Measurements from ENCODE around the gene UBAC2.

UBAC2 gene

GRCh38 chr13:99294958-99295357, 94.3 kb downstream of the UBAC2 start:
- Histone ChIP-seq H3K9ac (no peak overlapping the region), H3K27me3 (ENCODE audit: control insufficient read depth, insufficient read depth, low read length) (no peaks in the 10 kb centered on the region), H3K27ac (no peak overlapping the region), H3K36me3 (ENCODE audit: control insufficient read depth, insufficient read depth, low read length) (no peaks in the 10 kb centered on the region), H3K9me3 (ENCODE audit: control insufficient read depth, low read length) (no peaks in the 10 kb centered on the region), H3K4me1 (no peaks in the 10 kb centered on the region), H2AFZ (no peak overlapping the region), H3K4me2 (ENCODE audit: low read length) (no peak overlapping the region), H3K79me2 (no peaks in the 10 kb centered on the region), H3K4me3 (ENCODE audit: low read depth, low read length) (no peak overlapping the region)
- TF ChIP-seq CTCF (IDR thresholded peaks at IDR 0.05) = no peak

GRCh38 chr13:99295488-99296252, 95.0 kb downstream of the UBAC2 start:
- no peaks in the 10 kb centered on the region for H3K36me3 ChIP-seq (ENCODE audit: control insufficient read depth, insufficient read depth, low read length)
- no peak for TF ChIP-seq CTCF (IDR thresholded peaks at IDR 0.05)
- no peaks in the 10 kb centered on the region for H3K9me3 ChIP-seq (ENCODE audit: control insufficient read depth, low read length)
- no peaks in the 10 kb centered on the region for H3K79me2 ChIP-seq
- H3K4me2 ChIP-seq (ENCODE audit: low read length) = no peak overlapping the region
- no peak overlapping the region for H3K9ac ChIP-seq
- no peaks in the 10 kb centered on the region for H3K4me1 ChIP-seq
- H3K27me3 ChIP-seq (ENCODE audit: control insufficient read depth, insufficient read depth, low read length) = no peaks in the 10 kb centered on the region
- H2AFZ ChIP-seq = no peak overlapping the region
- no peak overlapping the region for H3K27ac ChIP-seq
- no peak overlapping the region for H3K4me3 ChIP-seq (ENCODE audit: low read depth, low read length)

- no peak for TF ChIP-seq CTCF (IDR thresholded peaks at IDR 0.05)
- no peaks in the 10 kb centered on the region for H3K79me2 ChIP-seq
- H3K27ac ChIP-seq = no peak overlapping the region
- H3K27me3 ChIP-seq (ENCODE audit: control insufficient read depth, insufficient read depth, low read length) = no peaks in the 10 kb centered on the region
- no peaks in the 10 kb centered on the region for H3K4me1 ChIP-seq
- H3K9ac ChIP-seq = no peak overlapping the region
- H3K9me3 ChIP-seq (ENCODE audit: control insufficient read depth, low read length) = no peaks in the 10 kb centered on the region
- no peak overlapping the region for H2AFZ ChIP-seq
- H3K36me3 ChIP-seq (ENCODE audit: control insufficient read depth, insufficient read depth, low read length) = no peaks in the 10 kb centered on the region
- H3K4me3 ChIP-seq (ENCODE audit: low read depth, low read length) = no peak overlapping the region
- no peak overlapping the region for H3K4me2 ChIP-seq (ENCODE audit: low read length)
Measured at GRCh38 chr13:99296398-99296797, 95.7 kb downstream of the UBAC2 start.

GRCh38 chr13:99297331-99297730, 96.7 kb downstream of the UBAC2 start:
- H3K9ac ChIP-seq = no peak overlapping the region
- no peaks in the 10 kb centered on the region for H3K27me3 ChIP-seq (ENCODE audit: control insufficient read depth, insufficient read depth, low read length)
- no peaks in the 10 kb centered on the region for H3K36me3 ChIP-seq (ENCODE audit: control insufficient read depth, insufficient read depth, low read length)
- no peaks in the 10 kb centered on the region for H3K4me1 ChIP-seq
- H3K4me2 ChIP-seq (ENCODE audit: low read length) = no peak overlapping the region
- H3K4me3 ChIP-seq (ENCODE audit: low read depth, low read length) = no peak overlapping the region
- H3K79me2 ChIP-seq = no peaks in the 10 kb centered on the region
- H3K27ac ChIP-seq = no peak overlapping the region
- TF ChIP-seq CTCF (IDR thresholded peaks at IDR 0.05) = no peak
- no peak overlapping the region for H2AFZ ChIP-seq
- no peaks in the 10 kb centered on the region for H3K9me3 ChIP-seq (ENCODE audit: control insufficient read depth, low read length)

DNA sequence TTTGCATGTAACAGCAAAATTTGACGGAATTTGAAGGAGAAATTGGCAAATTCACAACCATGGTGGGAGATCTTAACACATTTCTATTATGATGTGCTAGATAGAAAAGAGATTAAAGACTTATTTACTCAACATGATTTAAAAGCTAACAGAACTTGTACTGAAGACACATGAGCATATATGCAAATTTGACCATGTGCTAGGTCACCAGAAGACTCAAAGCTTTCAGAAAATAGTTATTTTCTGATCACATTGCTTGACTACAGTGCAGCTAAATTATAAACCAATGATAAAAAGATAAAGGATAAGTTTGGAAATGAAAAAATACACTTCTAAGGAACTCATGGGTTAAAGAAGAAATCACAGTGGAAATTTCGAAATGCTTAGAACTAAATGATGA, 97.4 kb downstream of the UBAC2 start:
- Histone ChIP-seq H3K27ac (no peak overlapping the region), H3K79me2 (no peaks in the 10 kb centered on the region), H3K9ac (no peak overlapping the region), H2AFZ (no peak overlapping the region), H3K4me1 (no peaks in the 10 kb centered on the region), H3K4me2 (ENCODE audit: low read length) (no peak overlapping the region), H3K9me3 (ENCODE audit: control insufficient read depth, low read length) (no peaks in the 10 kb centered on the region), H3K27me3 (ENCODE audit: control insufficient read depth, insufficient read depth, low read length) (no peaks in the 10 kb centered on the region), H3K4me3 (ENCODE audit: low read depth, low read length) (no peak overlapping the region), H3K36me3 (ENCODE audit: control insufficient read depth, insufficient read depth, low read length) (no peaks in the 10 kb centered on the region)
- TF ChIP-seq CTCF (IDR thresholded peaks at IDR 0.05) = no peak
